ENCODE measurements around the gene MMP24.

- no peak for TF ChIP-seq CHD2 (IDR thresholded peaks at IDR 0.05; ENCODE audit: low read length, partially characterized antibody)
- no peak for TF ChIP-seq POLR2AphosphoS5 (IDR thresholded peaks at IDR 0.05; ENCODE audit: low read depth, low read length)
- TF ChIP-seq CTCF (IDR thresholded peaks at IDR 0.05): no peak
- no peak for TF ChIP-seq TAF1 (IDR thresholded peaks at IDR 0.05; ENCODE audit: borderline replicate concordance, low read depth, low read length)
- TF ChIP-seq YY1 (IDR thresholded peaks at IDR 0.05; ENCODE audit: low read depth): no peak
- no peak for TF ChIP-seq FOXM1 (IDR thresholded peaks at IDR 0.05; ENCODE audit: low read depth)
- TF ChIP-seq SIN3A (IDR thresholded peaks at IDR 0.05; ENCODE audit: borderline replicate concordance, low read depth, low read length): no peak
- no peak for TF ChIP-seq RXRA (IDR thresholded peaks at IDR 0.05; ENCODE audit: borderline replicate concordance, low read depth)
- no peak for TF ChIP-seq NRF1 (IDR thresholded peaks at IDR 0.05; ENCODE audit: low read depth, low read length)
- TF ChIP-seq RAD21 (IDR thresholded peaks at IDR 0.05; ENCODE audit: low read length): no peak
Observed at GRCh38 chr20:35297740-35298139, 71.2 kb downstream of the MMP24 start.

Measured in SK-N-SH (cell line).